ENCODE measurements around the gene DOHH. TPM values are rescaled to one million over a fixed set of nuclear protein-coding genes. Genes with fewer than 3 reads are reported as not detected.

DOHH gene
- total and polyA plus RNA-seq, 8 donors = 0.45 to 21.7 (median 13.6) TPM; not detected in 1

DNA sequence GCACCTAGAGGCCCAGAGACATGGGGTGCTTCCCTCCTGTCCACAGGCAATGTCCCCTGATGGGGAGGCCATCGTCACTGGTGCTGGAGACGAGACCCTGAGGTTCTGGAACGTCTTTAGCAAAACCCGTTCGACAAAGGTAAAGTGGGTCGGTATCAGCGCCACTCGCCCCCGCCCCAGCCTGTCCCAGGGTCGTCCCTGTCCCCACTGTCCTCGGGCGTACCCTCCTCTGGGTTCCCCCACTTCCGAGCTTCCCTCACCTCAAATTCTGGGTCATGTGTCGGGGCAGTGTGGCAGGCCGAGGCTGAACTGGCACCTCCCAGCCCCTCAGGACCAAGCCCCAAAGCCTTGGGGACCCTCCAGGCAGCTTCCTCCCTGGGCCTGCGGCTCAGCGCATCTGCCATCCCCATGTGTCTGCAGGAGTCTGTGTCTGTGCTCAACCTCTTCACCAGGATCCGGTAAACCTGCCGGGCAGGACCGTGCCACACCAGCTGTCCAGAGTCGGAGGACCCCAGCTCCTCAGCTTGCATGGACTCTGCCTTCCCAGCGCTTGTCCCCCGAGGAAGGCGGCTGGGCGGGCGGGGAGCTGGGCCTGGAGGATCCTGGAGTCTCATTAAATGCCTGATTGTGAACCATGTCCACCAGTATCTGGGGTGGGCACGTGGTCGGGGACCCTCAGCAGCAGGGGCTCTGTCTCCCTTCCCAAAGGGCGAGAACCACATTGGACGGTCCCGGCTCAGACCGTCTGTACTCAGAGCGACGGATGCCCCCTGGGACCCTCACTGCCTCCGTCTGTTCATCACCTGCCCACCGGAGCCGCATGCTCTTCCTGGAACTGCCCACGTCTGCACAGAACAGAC is 34.1 kb upstream of the DOHH start:
- Histone ChIP-seq H3K36me3 (peaks cover 52 to 84% (median 80%) of the 10 kb centered on the region in 4 donors), H3K27ac (no peak overlapping the region), H3K27me3 (no peaks in the 10 kb centered on the region), H3K4me1 (peaks cover 0 to 5% (median 0%) of the 10 kb centered on the region in 4 donors), H3K9me3 (no peaks in the 10 kb centered on the region), H3K4me3 (no peak overlapping the region)
- TF ChIP-seq POLR2AphosphoS5 (IDR thresholded peaks at IDR 0.05) = no peak
- no peak for TF ChIP-seq POLR2A (IDR thresholded peaks at IDR 0.05)
- no peak for TF ChIP-seq EP300 (IDR thresholded peaks at IDR 0.05)
- TF ChIP-seq, protein P1, sequence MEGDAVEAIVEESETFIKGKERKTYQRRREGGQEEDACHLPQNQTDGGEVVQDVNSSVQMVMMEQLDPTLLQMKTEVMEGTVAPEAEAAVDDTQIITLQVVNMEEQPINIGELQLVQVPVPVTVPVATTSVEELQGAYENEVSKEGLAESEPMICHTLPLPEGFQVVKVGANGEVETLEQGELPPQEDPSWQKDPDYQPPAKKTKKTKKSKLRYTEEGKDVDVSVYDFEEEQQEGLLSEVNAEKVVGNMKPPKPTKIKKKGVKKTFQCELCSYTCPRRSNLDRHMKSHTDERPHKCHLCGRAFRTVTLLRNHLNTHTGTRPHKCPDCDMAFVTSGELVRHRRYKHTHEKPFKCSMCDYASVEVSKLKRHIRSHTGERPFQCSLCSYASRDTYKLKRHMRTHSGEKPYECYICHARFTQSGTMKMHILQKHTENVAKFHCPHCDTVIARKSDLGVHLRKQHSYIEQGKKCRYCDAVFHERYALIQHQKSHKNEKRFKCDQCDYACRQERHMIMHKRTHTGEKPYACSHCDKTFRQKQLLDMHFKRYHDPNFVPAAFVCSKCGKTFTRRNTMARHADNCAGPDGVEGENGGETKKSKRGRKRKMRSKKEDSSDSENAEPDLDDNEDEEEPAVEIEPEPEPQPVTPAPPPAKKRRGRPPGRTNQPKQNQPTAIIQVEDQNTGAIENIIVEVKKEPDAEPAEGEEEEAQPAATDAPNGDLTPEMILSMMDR (IDR thresholded peaks at IDR 0.05) = no peak
- intact Hi-C loops (cut with DNase I; ENCODE audit: low total_unique reads) = no loop called here
- DNase-seq = no peak
- 84 to 94% (median 91%) methylated on average over 22 to 38 of the region's 38 CpGs for WGBS, 5 donors

DNA sequence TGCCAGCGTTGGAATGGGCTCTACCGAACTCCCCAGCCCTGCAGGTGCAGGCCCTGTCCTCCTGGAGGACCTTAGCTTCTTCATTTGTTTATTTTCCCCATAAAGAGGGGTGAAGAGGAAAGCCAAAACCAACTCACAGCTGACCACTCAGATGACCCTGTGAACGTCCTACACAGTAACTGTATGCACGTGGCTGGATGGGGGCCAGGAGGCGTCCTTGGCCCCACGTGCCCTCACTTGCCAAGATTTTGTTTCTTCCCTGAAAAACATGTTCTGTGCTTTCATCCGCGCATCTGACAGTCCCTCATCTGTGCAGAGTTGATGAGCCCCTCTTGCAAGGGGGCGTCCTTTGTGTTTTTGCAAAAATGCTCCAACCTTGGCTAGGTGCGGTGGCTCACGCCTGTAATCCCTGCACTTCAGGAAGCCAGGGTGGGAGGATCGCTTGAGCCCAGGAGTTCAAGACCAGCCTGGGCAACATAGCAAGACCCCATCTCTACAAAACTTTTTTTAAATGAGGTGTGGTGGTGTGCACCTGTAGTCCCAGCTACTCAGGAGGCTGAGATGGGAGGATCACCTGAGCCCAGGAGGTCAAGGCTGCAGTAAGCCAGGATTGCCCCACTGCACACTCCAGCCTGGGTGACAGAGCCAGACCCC is 33.2 kb upstream of the DOHH start:
- no peak for DNase-seq
- peaks cover 0 to 5% (median 0%) of the 10 kb centered on the region in 4 donors for H3K4me1 ChIP-seq
- intact Hi-C loops (cut with DNase I; ENCODE audit: low total_unique reads) = no loop called here
- H3K4me3 ChIP-seq = no peak overlapping the region
- TF ChIP-seq POLR2A (IDR thresholded peaks at IDR 0.05) (no peak), EP300 (IDR thresholded peaks at IDR 0.05) (no peak), POLR2AphosphoS5 (IDR thresholded peaks at IDR 0.05) (no peak)
- TF ChIP-seq, protein P1 (IDR thresholded peaks at IDR 0.05) = no peak
- H3K9me3 ChIP-seq = no peaks in the 10 kb centered on the region
- peaks cover 52 to 84% (median 78%) of the 10 kb centered on the region in 4 donors for H3K36me3 ChIP-seq
- H3K27ac ChIP-seq = no peak overlapping the region
- WGBS, 5 donors = 78 to 83% (median 79%) methylated on average over 12 of the region's 12 CpGs
- H3K27me3 ChIP-seq = no peaks in the 10 kb centered on the region

DNA sequence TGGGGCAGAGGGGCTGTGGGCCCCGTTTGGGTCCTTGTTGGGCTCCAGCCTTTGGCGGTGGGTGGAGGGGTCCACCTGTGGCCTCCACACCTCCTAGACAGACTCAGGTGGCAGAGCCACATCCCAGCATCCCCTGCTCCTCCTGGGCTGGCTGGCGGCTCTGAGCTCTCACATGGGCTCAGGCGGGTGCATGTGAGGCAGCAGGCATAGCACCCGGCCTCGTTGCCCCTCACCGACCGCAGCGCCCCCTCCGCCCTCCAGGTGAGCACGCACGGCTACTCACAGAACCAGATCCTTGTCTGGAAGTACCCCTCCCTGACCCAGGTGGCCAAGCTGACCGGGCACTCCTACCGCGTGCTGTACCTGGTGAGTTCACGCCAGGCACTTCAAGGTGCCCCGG is 32.6 kb upstream of the DOHH start:
- no peak for DNase-seq
- no peak for TF ChIP-seq POLR2AphosphoS5 (IDR thresholded peaks at IDR 0.05)
- TF ChIP-seq, protein P1 (IDR thresholded peaks at IDR 0.05) = no peak
- no peak for TF ChIP-seq EP300 (IDR thresholded peaks at IDR 0.05)
- no peak for TF ChIP-seq POLR2A (IDR thresholded peaks at IDR 0.05)
- Histone ChIP-seq H3K36me3 (peaks cover 55 to 82% (median 76%) of the 10 kb centered on the region in 4 donors), H3K9me3 (no peaks in the 10 kb centered on the region), H3K27me3 (no peaks in the 10 kb centered on the region), H3K4me1 (peaks cover 0 to 5% (median 0%) of the 10 kb centered on the region in 4 donors), H3K4me3 (no peak overlapping the region), H3K27ac (no peak overlapping the region)
- 83 to 95% (median 91%) methylated on average over 3 to 17 of the region's 17 CpGs for WGBS, 5 donors
- intact Hi-C loops (cut with DNase I; ENCODE audit: low total_unique reads) = no loop called here

DNA sequence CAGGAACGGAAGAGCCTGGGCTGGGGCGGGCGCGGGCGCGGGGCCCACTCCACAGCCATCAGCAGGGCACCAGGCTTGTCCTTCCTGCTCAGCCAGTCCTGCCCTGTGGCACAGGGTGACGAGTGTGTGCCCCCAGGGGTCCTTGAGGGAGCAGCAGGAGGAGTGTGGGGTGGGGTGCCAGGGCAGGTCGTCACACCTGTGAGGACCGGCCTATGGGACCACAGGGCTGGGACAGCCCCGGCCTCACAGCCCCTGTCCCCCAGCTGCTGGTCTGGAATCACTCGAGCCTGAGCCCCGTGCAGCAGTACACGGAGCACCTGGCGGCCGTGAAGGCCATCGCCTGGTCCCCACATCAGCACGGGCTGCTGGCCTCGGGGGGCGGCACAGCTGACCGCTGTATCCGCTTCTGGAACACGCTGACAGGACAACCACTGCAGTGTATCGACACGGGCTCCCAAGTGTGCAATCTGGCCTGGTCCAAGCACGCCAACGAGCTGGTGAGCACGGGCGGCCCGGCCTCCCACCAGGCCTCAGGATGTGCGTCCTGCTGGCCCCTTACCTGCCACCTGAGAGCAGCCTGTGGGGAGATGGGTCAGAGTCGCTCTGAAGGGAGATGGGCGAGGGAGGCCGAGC is 31.8 kb upstream of the DOHH start:
- 90 to 96% (median 92%) methylated on average over 23 to 33 of the region's 33 CpGs for WGBS, 5 donors
- no peak for DNase-seq
- intact Hi-C loops (cut with DNase I; ENCODE audit: low total_unique reads) = no loop called here

More for the DNA sequence above, 31.8 kb upstream of the DOHH start:
- Histone ChIP-seq H3K9me3 (no peaks in the 10 kb centered on the region), H3K4me3 (no peak overlapping the region), H3K4me1 (peaks cover 0 to 4% (median 0%) of the 10 kb centered on the region in 4 donors), H3K27me3 (no peaks in the 10 kb centered on the region), H3K36me3 (peaks cover 62 to 84% (median 79%) of the 10 kb centered on the region in 4 donors), H3K27ac (no peak overlapping the region)
- TF ChIP-seq, protein P1 (IDR thresholded peaks at IDR 0.05) = no peak
- TF ChIP-seq POLR2AphosphoS5 (IDR thresholded peaks at IDR 0.05) = no peak
- TF ChIP-seq POLR2A (IDR thresholded peaks at IDR 0.05) = no peak
- no peak for TF ChIP-seq EP300 (IDR thresholded peaks at IDR 0.05)

All from stomach (tissue), 9 donors.